Breast epithelium (tissue), 4 donors: ENCODE measurements around the gene KCTD11. TPM values are rescaled to one million over a fixed set of nuclear protein-coding genes. Genes with fewer than 3 reads are reported as not detected.

Source experiments
- DNase-seq, 2 donors: peaks; one replicate each; pipeline ENCODE4 v3.0.0-alpha.2; 2019; ENCODE audit warnings: low spot score in 2 of 2
- H3K27ac ChIP-seq, 2 donors: fragments of 200-600 bp; sonication (generic) in 1 of 2; one replicate each; pipeline ENCODE4 v1.5.1; 2016 to 2019; ENCODE audit warnings: mild to moderate bottlenecking in 1 of 2
- H3K27me3 ChIP-seq, 2 donors: fragments of 200-600 bp; sonication (generic) in 1 of 2; one replicate each; pipeline versions ENCODE4 v1.5.1 to v1.6.0; 2017 to 2019; ENCODE audit warnings: control low read depth in 1 of 2, mild to moderate bottlenecking in 1 of 2
- H3K36me3 ChIP-seq: fragments of 200-600 bp; one replicate; pipeline ENCODE4 v1.5.1; 2019
- H3K4me1 ChIP-seq, 2 donors: fragments of 200-600 bp; sonication (generic); one replicate each; pipeline ENCODE4 v1.5.1; 2016 to 2019; ENCODE audit warnings: control low read depth in 1 of 2
- H3K4me3 ChIP-seq, 3 donors: fragments of 200-600 bp; sonication (generic); 1 replicate in 2 of 3; 2 replicates in 1 of 3; pipeline ENCODE4 v1.5.1; 2016 to 2019; ENCODE audit warnings: mild to moderate bottlenecking in 3 of 3, moderate library complexity in 2 of 3
- H3K9me3 ChIP-seq, 2 donors: fragments of 200-600 bp; sonication (generic) in 1 of 2; one replicate each; pipeline ENCODE4 v1.5.1; 2016 to 2019; ENCODE audit warnings: control low read depth in 1 of 2
- CTCF ChIP-seq, 3 donors: fragments of 450-650 bp; IDR thresholded peaks; one replicate each; pipeline ENCODE4 v1.5.1; 2016 to 2017; ENCODE audit warnings: antibody characterized with exemption in 3 of 3, mild to moderate bottlenecking in 3 of 3, moderate library complexity in 3 of 3
- POLR2A ChIP-seq: fragments of 450-650 bp; IDR thresholded peaks from one replicate; pipeline ENCODE4 v1.6.1; 2016; ENCODE audit warnings: antibody characterized with exemption, mild to moderate bottlenecking, moderate library complexity
- POLR2AphosphoS5 ChIP-seq, 3 donors: sonication (generic); formaldehyde crosslinking; IDR thresholded peaks; one replicate each; pipeline ENCODE4 v1.6.1; 2017; ENCODE audit warnings: antibody characterized with exemption in 3 of 3
- intact Hi-C: fragments of 100-400 bp; cut with DNase I; formaldehyde crosslinking; loops from one replicate; pipeline ENCODE4 v1.15.1; 2023; ENCODE audit warnings: low total_unique reads
- total RNA-seq, 3 donors: library from RNA; depleted of rRNA; stranded (reverse); fragments of >200 nt; gene quantifications; one replicate each; pipeline ENCODE4 v1.1.0, GENCODE V29; 2016

The KCTD11 gene
- total RNA-seq, 3 donors from 2014 or later = 9.1 to 11.5 (median 11.0) TPM

GRCh38 chr17:7327501-7327900 lies 24.5 kb upstream of the KCTD11 start:
- Histone ChIP-seq H3K27ac (no peak overlapping the region), H3K27me3 (no peaks in the 10 kb centered on the region), H3K36me3 (no peaks in the 10 kb centered on the region), H3K4me3 (no peak overlapping the region), H3K9me3 (no peaks in the 10 kb centered on the region), H3K4me1 (no peaks in the 10 kb centered on the region)
- intact Hi-C loops = no loop called here
- TF ChIP-seq POLR2AphosphoS5 (IDR thresholded peaks at IDR 0.05) (no peak), POLR2A (no peak), CTCF (IDR thresholded peaks at IDR 0.05) (no peak)
- no peak for DNase-seq

GRCh38 chr17:7328009-7328408 lies 24.0 kb upstream of the KCTD11 start:
- intact Hi-C loops = no loop called here
- Histone ChIP-seq H3K36me3 (no peaks in the 10 kb centered on the region), H3K4me1 (no peaks in the 10 kb centered on the region), H3K27me3 (no peaks in the 10 kb centered on the region), H3K9me3 (no peaks in the 10 kb centered on the region), H3K27ac (no peak overlapping the region), H3K4me3 (peak overlapping the region in 2 of 3 donors; percentile 86 to 90)
- no peak for DNase-seq
- TF ChIP-seq POLR2A (no peak), CTCF (IDR thresholded peaks at IDR 0.05) (no peak), POLR2AphosphoS5 (IDR thresholded peaks at IDR 0.05) (no peak)

GRCh38 chr17:7328840-7329373 lies 23.1 kb upstream of the KCTD11 start, which contains the start of gene NEURL4:
TSS of gene NEURL4 (minus strand) at chr17:7329335. CDS start at chr17:7329312, 23 bp downstream.
- Histone ChIP-seq H3K27ac (peak within 1 kb of the TSS; percentile 94 to 96), H3K9me3 (no peaks in the 10 kb centered on the region), H3K36me3 (no peaks in the 10 kb centered on the region), H3K27me3 (no peaks in the 10 kb centered on the region), H3K4me1 (no peaks in the 10 kb centered on the region), H3K4me3 (peak within 1 kb of the TSS; percentile 77 to 90 (median 86))
- DNase-seq = no peak
- TF ChIP-seq POLR2A (no peak), CTCF (IDR thresholded peaks at IDR 0.05) (no peak), POLR2AphosphoS5 (IDR thresholded peaks at IDR 0.05) (no peak)
- intact Hi-C loops = no loop called here

- no peaks in the 10 kb centered on the region for H3K4me1 ChIP-seq
- peak overlapping the region; percentile 94 to 96 for H3K27ac ChIP-seq
- peaks cover 0 to under 1% of the 10 kb centered on the region in 2 donors for H3K27me3 ChIP-seq
- H3K9me3 ChIP-seq = no peaks in the 10 kb centered on the region
- DNase-seq = peak; percentile 95 to 98
- no peak for TF ChIP-seq CTCF (IDR thresholded peaks at IDR 0.05)
- peak; percentile 75 for TF ChIP-seq POLR2A
- peak; percentile 82 to 94 (median 92) for TF ChIP-seq POLR2AphosphoS5 (IDR thresholded peaks at IDR 0.05)
- H3K36me3 ChIP-seq = no peaks in the 10 kb centered on the region
- peak overlapping the region; percentile 77 to 90 (median 86) for H3K4me3 ChIP-seq
- intact Hi-C loops = no loop called here
Measured at GRCh38 chr17:7329374-7329996, 22.5 kb upstream of the KCTD11 start.

GRCh38 chr17:7329997-7330637 lies 21.8 kb upstream of the KCTD11 start:
- intact Hi-C loops = no loop called here
- Histone ChIP-seq H3K27me3 (peaks cover 0 to 7% of the 10 kb centered on the region in 2 donors), H3K27ac (peak overlapping the region; percentile 94 to 96), H3K4me1 (no peaks in the 10 kb centered on the region), H3K4me3 (peak overlapping the region; percentile 77 to 90 (median 86)), H3K9me3 (no peaks in the 10 kb centered on the region), H3K36me3 (no peaks in the 10 kb centered on the region)
- no peak for TF ChIP-seq POLR2A
- TF ChIP-seq POLR2AphosphoS5 (IDR thresholded peaks at IDR 0.05) = peak in 1 of 3 donors; percentile 2
- DNase-seq = peak; percentile 67 to 69
